22Rv1 (cell line): ENCODE data around the gene CASTOR1.

Source experiments
- CTCF ChIP-seq: fragments of 450-650 bp; IDR thresholded peaks from 2 replicates; pipeline ENCODE4 v1.5.1; 2017; ENCODE audit warnings: mild to moderate bottlenecking
- ZFX ChIP-seq: fragments of 450-650 bp; IDR thresholded peaks from 2 replicates; pipeline ENCODE4 v1.6.1; 2017; ENCODE audit warnings: antibody characterized with exemption, borderline replicate concordance

- TF ChIP-seq CTCF (no peak), ZFX (no peak)
Measured at GRCh38 chr22:30295576-30295975, 6.3 kb upstream of the CASTOR1 start.
